TTC549 (cell line): ENCODE data around the gene IFT25.
"Not testable (repeated sequence)": the region's sequence is repeated elsewhere in the genome, so short reads cannot be mapped to it uniquely, and the experiment has no call there.

ENCODE experiments used
- FAIRE-seq: peaks from 2 replicates; lab custom pipeline; 2012; peaks lifted over from hg19 to GRCh38; lab: Jason Lieb, UNC

IFT25 gene

DNA sequence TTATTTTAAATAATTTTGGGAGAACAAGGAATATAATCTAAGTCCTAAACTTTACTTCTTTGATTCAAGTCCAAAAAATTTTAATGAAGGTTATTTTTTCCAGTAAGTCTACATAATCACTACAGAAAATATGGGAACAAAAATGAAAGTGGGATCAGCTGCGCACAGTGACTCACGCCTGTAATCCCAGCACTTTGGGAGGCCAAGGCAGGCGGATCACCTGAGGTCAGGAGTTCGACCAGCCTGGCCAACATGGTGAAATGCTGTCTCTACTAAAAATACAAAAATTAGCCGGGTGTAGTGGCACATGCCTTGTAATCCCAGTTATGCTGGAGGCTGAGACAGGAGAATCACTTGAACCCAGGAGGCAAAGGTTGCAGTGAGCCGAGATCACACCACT lies 61.9 kb downstream of the IFT25 start:
- not testable (repeated sequence) for FAIRE-seq

GRCh38 chr1:53881853-53882252 lies 63.6 kb downstream of the IFT25 start:
- FAIRE-seq, result not testable (repeated sequence)

DNA sequence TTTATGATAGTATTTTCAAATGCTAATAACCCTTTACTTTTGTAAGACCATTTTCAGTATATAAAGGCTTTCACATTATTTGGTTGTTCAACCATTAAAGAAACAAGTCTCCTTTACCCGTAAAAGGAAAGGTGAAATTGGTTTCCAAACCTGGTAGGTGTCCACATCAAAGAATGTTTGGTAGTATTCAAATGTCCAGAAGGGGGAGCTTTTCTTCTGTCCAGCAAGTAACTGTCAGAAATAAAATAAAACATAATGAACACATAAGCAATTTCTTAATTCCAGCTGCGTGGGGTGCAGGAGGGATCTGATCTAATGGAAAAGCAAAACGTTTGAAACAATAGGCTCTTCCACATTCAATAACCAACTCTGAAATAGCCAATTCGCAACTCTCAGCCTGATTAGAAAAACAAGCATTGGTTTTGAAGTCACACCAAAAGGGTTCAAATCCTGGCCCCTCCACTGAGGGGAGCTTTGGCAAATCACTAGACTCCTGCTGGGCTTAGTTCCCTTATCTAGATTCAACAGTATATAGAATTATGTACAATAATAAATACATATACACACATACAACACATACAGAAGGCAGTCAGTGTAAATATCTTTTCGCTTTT lies 66.9 kb downstream of the IFT25 start:
- peak; percentile 51 for FAIRE-seq

DNA sequence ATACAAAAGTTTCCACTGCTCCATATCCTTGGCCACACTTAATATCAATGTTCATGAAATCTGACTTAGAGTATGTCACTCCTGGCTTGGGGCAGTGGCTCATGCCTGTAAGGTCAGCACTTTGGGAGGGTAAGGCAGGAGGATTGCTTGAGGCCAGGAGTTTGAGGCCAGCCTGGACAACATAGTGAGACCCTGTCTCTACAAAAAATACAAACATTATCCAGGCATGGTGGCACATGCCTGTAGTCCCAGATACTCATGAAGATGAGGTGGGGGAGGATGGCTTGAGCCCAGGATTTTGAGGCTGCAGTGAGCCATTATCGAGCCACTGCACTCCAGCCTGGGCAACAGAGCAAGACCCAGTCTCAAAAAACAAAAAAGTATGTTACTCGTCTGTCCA lies 70.3 kb downstream of the IFT25 start:
- FAIRE-seq, result not testable (repeated sequence)

DNA sequence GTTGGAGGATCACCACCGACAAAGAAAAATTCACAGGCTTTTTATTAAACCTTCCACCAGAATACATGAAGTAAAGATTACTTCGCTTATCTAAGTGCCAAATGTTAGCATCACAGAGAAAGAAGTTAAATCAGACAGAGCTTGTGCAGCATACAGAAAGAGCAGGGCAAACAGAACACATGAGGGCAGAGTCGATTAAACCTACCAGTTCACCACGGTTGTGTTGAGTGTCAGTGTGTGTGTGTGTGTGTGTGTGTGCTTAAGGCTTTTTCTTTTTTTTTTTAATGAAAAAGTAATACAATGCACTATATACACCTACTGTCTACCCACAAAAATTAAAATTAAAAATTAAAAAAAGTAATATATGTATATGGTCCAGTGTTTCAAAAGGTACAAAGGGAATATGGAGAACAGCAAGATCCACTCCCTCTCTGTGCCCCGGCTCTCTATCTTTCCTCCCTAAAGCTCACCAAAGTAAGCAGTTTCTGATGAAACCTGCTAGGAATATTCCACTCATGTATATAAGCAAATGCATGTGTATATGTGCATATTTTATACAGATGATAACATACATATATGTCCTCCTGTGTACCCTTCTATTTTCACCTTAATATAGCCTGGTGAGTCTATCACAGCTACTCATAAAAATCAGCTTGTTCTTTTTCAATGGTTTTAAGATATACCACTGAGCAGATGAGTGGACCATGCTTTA lies 73.6 kb downstream of the IFT25 start:
- no peak for FAIRE-seq
